Neural crest cell (in vitro differentiated cells): ENCODE results near the gene SPRR5. TPM values are rescaled to one million over a fixed set of nuclear protein-coding genes. Genes with fewer than 3 reads are reported as not detected.

Source experiments
- DNase-seq: peaks from one replicate; pipeline ENCODE4 v3.0.0; 2021; ENCODE audit warnings: low read depth, mixed read lengths, low spot score
- H3K27ac Mint-ChIP-seq: one replicate; pipeline ENCODE4 v1.8.0; 2021; ENCODE audit warnings: mild to moderate bottlenecking, mixed read lengths; ENCODE audit not compliant: unreplicated experiment
- H3K27me3 Mint-ChIP-seq: 2 replicates; pipeline ENCODE4 v1.8.0; 2021; ENCODE audit warnings: low read depth, mild to moderate bottlenecking, mixed read lengths
- H3K36me3 Mint-ChIP-seq: 2 replicates; pipeline ENCODE4 v1.8.0; 2021; ENCODE audit warnings: low read depth, mild to moderate bottlenecking, mixed read lengths
- H3K4me1 Mint-ChIP-seq: 2 replicates; pipeline ENCODE4 v1.8.0; 2021; ENCODE audit warnings: mixed read lengths
- H3K4me3 Mint-ChIP-seq: one replicate; pipeline ENCODE4 v1.8.0; 2021; ENCODE audit warnings: mild to moderate bottlenecking, mixed read lengths
- H3K9me3 Mint-ChIP-seq: 2 replicates; pipeline ENCODE4 v1.8.0; 2021; ENCODE audit warnings: mixed read lengths
- CTCF ChIP-seq: fragments of 200-600 bp; sonication (generic); conservative IDR thresholded peaks from 2 replicates; pipeline ENCODE4 v1.5.0; 2021; ENCODE audit warnings: antibody characterized with exemption, mild to moderate bottlenecking
- total RNA-seq: library from RNA; stranded (reverse); gene quantifications from 2 replicates; pipeline ENCODE4 v1.2.1, GENCODE V29; 2021

SPRR5 gene
- total RNA-seq, 1 donor from 2014 or later: not detected

DNA sequence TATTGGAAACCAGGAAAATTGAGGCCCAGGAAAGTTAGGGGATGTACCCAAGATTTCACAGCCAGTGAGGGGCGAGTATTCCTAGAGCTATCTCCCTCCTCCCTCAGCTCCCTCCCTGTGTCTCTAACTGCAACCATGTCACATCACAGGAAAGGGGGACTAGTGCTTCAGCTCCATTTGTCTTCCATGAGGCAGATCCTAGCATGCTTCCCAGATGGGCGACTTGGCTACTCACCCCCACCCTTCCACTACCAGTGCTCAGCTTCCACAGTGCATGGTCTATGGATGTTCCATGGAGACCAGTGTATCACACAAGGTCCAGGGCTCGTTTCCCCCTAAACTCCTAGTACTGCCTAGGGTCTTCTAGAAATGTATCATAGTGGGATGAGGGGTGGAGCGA, 18.8 kb downstream of the SPRR5 start:
- Mint-ChIP-seq H3K4me1 (no peaks in the 10 kb centered on the region), H3K27ac (no peak overlapping the region), H3K9me3 (no peaks in the 10 kb centered on the region), H3K4me3 (no peak overlapping the region), H3K36me3 (no peaks in the 10 kb centered on the region), H3K27me3 (peaks cover 6% of the 10 kb centered on the region)
- no peak for DNase-seq
- TF ChIP-seq CTCF: no peak

DNA sequence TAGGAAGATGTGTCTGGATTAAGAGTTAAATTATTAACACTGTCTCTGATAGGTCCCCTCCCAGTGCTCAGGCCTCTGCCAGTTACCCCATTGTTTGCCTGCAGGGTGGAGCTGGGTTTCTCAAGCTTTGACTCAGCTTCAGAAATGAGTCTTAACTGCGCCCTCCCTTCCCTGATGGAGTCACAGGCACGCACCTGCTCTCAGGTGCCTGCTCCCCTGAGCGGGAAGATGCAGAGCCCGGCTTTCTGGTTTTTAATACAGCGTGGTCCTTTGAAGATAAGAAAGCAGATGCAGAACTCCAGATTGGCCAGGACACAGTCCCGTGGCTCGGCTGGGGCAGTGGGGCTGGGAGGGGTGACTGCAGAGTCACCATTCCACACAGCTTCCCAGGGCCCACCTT, 20.2 kb downstream of the SPRR5 start:
- H3K27ac Mint-ChIP-seq: no peak overlapping the region
- no peak overlapping the region for H3K4me3 Mint-ChIP-seq
- H3K36me3 Mint-ChIP-seq: no peaks in the 10 kb centered on the region
- no peaks in the 10 kb centered on the region for H3K9me3 Mint-ChIP-seq
- no peak for DNase-seq
- no peak for TF ChIP-seq CTCF
- H3K27me3 Mint-ChIP-seq: peaks cover 11% of the 10 kb centered on the region
- H3K4me1 Mint-ChIP-seq: no peaks in the 10 kb centered on the region

GRCh38 chr1:152968248-152968647, 21.2 kb downstream of the SPRR5 start:
- no peak for DNase-seq
- Mint-ChIP-seq H3K27me3 (peaks cover 11% of the 10 kb centered on the region), H3K27ac (no peak overlapping the region)

DNA sequence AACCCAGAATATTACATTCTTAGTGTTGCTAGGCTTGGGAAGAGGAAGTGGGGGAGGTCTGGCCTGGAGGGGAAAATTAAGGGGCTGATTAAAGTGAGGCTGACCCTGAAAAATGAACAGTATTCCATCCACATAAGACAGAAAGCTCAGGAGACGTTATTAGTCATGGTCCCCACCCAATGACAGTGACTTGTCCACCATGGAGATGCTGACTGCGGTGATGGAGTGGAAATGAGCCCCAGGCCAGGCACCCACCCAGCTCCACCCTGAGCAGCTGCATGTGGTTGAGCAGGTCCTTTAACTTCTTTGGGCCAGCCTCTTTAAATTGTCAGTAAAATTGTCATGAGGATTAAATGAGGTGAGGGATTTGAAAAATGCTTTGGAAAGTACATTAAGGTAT, 22.0 kb downstream of the SPRR5 start:
- H3K4me1 Mint-ChIP-seq: no peaks in the 10 kb centered on the region
- DNase-seq: no peak
- H3K27me3 Mint-ChIP-seq: peaks cover 11% of the 10 kb centered on the region
- H3K9me3 Mint-ChIP-seq: no peaks in the 10 kb centered on the region
- no peak overlapping the region for H3K27ac Mint-ChIP-seq
- no peak overlapping the region for H3K4me3 Mint-ChIP-seq
- H3K36me3 Mint-ChIP-seq: no peaks in the 10 kb centered on the region
- TF ChIP-seq CTCF: no peak

More at GRCh38 chr1:152968248-152968647, 21.2 kb downstream of the SPRR5 start:
- Mint-ChIP-seq H3K36me3 (no peaks in the 10 kb centered on the region), H3K4me3 (no peak overlapping the region), H3K9me3 (no peaks in the 10 kb centered on the region), H3K4me1 (no peaks in the 10 kb centered on the region)
- TF ChIP-seq CTCF: no peak

DNA sequence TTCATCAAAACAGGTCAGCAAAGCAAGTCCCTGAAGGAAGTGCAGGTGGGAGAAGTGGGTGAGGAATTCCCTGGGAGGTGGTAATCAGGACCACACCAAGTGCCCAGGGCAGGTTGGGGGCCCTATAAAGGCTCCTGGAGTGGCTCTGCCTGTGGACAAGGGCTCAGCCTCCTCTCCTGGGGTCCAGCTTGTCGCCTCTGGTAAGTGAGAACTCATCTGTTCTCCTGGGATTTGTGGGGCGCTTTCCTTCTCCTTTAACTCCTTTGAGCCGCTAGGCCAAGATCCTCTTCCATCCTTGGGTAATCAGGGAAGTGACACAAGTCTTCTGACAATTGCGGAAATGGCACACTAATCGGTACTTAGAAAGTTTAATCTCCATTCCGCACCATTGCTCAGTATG, 23.5 kb downstream of the SPRR5 start, which contains the start of gene SPRR4:
TSS of gene SPRR4 (plus strand) at position 154 of the 400 bp plus-strand sequence. CDS start 1,243 bp downstream, outside the sequence.
- no peak for DNase-seq
- no peaks in the 10 kb centered on the region for H3K9me3 Mint-ChIP-seq
- no peaks in the 10 kb centered on the region for H3K36me3 Mint-ChIP-seq
- H3K4me3 Mint-ChIP-seq: no peak within 1 kb of the TSS
- H3K4me1 Mint-ChIP-seq: no peaks in the 10 kb centered on the region
- H3K27me3 Mint-ChIP-seq: peaks cover 10% of the 10 kb centered on the region
- TF ChIP-seq CTCF: no peak
- H3K27ac Mint-ChIP-seq: no peak within 1 kb of the TSS
